HEK293 (cell line): Measurements from ENCODE around the gene GCSH.

Source experiments
- CTCF ChIA-PET: fragments of 350-600 bp; formaldehyde crosslinking; extraction: SDS; loops from one replicate; lab custom pipeline; 2021; ENCODE audit warnings: antibody characterized with exemption; lab: Yijun Ruan, JAX
- POLR2A ChIA-PET: fragments of 300-600 bp; formaldehyde crosslinking; extraction: SDS; loops from one replicate; lab custom pipeline; 2020; ENCODE audit warnings: antibody characterized with exemption, inconsistent platforms; lab: Yijun Ruan, JAX
- H3K27ac ChIP-seq: fragments of 200-500 bp; sonication (Bioruptor generic); 2 replicates; pipeline ENCODE4 v1.5.1; 2014; ENCODE audit warnings: low read depth, low read length, control low read depth, inconsistent platforms; ENCODE audit errors: extremely low read depth
- H3K36me3 ChIP-seq, 2 experiments: fragments of 200-500 bp in 1 of 2; sonication (Bioruptor generic) in 1 of 2; 1 replicate in 1 of 2; 2 replicates in 1 of 2; pipeline ENCODE4 v1.5.1; 2014 to 2017; ENCODE audit warnings: inconsistent platforms in 2 of 2, low read length in 2 of 2; ENCODE audit not compliant: control insufficient read depth in 2 of 2, insufficient read depth in 1 of 2
- H3K4me1 ChIP-seq: fragments of 200-500 bp; sonication (Bioruptor generic); 2 replicates; pipeline ENCODE4 v1.5.1; 2014; ENCODE audit warnings: mild to moderate bottlenecking, low read length, inconsistent platforms; ENCODE audit not compliant: control insufficient read depth, insufficient read depth
- H3K4me3 ChIP-seq: 2 replicates; pipeline ENCODE4 v1.5.1; 2011; ENCODE audit warnings: low read depth, mild to moderate bottlenecking, control low read depth, low read length, moderate library complexity
- H3K9me3 ChIP-seq: fragments of 200-500 bp; sonication (Bioruptor generic); 2 replicates; pipeline ENCODE4 v1.5.1; 2014; ENCODE audit warnings: low read depth, low read length, inconsistent platforms; ENCODE audit not compliant: control insufficient read depth, insufficient read depth
- HOXA7 ChIP-seq: sonication (generic); formaldehyde crosslinking; IDR thresholded peaks from 2 replicates; pipeline ENCODE4 v1.8.1; 2022; ENCODE audit warnings: missing genetic modification reagents, borderline replicate concordance
- MEIS1 ChIP-seq: sonication (generic); formaldehyde crosslinking; IDR thresholded peaks from 2 replicates; pipeline ENCODE4 v1.8.1; 2022; ENCODE audit warnings: missing genetic modification reagents, mild to moderate bottlenecking, borderline replicate concordance
- MZF1 ChIP-seq: fragments of 450-650 bp; formaldehyde crosslinking; IDR thresholded peaks from 2 replicates; pipeline ENCODE4 v1.5.1; 2017; ENCODE audit warnings: missing biosample characterization, missing genetic modification characterization, borderline replicate concordance
- PRDM10 ChIP-seq: fragments of 450-650 bp; formaldehyde crosslinking; IDR thresholded peaks from 2 replicates; pipeline ENCODE4 v1.5.1; 2016; ENCODE audit warnings: missing biosample characterization, missing genetic modification characterization
- SETDB1 ChIP-seq: IDR thresholded peaks from one replicate; pipeline ENCODE4 v1.6.1; 2017; ENCODE audit warnings: mild to moderate bottlenecking, low read length, moderate library complexity, mixed read lengths; ENCODE audit not compliant: insufficient read length
- ZBTB26 ChIP-seq: fragments of 450-650 bp; formaldehyde crosslinking; optimal IDR thresholded peaks from 2 replicates; pipeline ENCODE3; 2016; ENCODE audit warnings: missing biosample characterization, mild to moderate bottlenecking, missing genetic modification characterization
- ZNF10 ChIP-seq: fragments of 450-650 bp; formaldehyde crosslinking; IDR thresholded peaks from 2 replicates; pipeline ENCODE4 v1.5.1; 2017; ENCODE audit warnings: missing biosample characterization, missing genetic modification characterization
- ZNF248 ChIP-seq: fragments of 450-650 bp; formaldehyde crosslinking; IDR thresholded peaks from 2 replicates; pipeline ENCODE4 v1.5.1; 2017; ENCODE audit warnings: missing biosample characterization, missing genetic modification characterization
- ZNF335 ChIP-seq: fragments of 450-650 bp; formaldehyde crosslinking; conservative IDR thresholded peaks from 2 replicates; pipeline ENCODE4 v1.5.1; 2016; ENCODE audit warnings: missing biosample characterization, missing genetic modification characterization
- ZNF37A ChIP-seq: fragments of 450-650 bp; IDR thresholded peaks from 2 replicates; pipeline ENCODE4 v1.5.1; 2018; ENCODE audit warnings: missing biosample characterization, missing genetic modification characterization
- ZNF571 ChIP-seq: fragments of 450-650 bp; formaldehyde crosslinking; IDR thresholded peaks from 2 replicates; pipeline ENCODE4 v1.5.0; 2017; ENCODE audit warnings: missing biosample characterization, missing genetic modification characterization
- ZNF624 ChIP-seq: fragments of 450-650 bp; formaldehyde crosslinking; IDR thresholded peaks from 2 replicates; pipeline ENCODE4 v1.5.1; 2017; ENCODE audit warnings: missing biosample characterization, missing genetic modification characterization
- ZNF664 ChIP-seq: fragments of 450-650 bp; formaldehyde crosslinking; IDR thresholded peaks from 2 replicates; pipeline ENCODE4 v1.5.1; 2016; ENCODE audit warnings: missing biosample characterization, missing genetic modification characterization
- ZNF701 ChIP-seq: fragments of 450-650 bp; formaldehyde crosslinking; IDR thresholded peaks from 2 replicates; pipeline ENCODE4 v1.5.1; 2016; ENCODE audit warnings: missing biosample characterization, missing genetic modification characterization
- ZNF776 ChIP-seq: fragments of 450-650 bp; formaldehyde crosslinking; IDR thresholded peaks from 2 replicates; pipeline ENCODE4 v1.5.0; 2017; ENCODE audit warnings: missing biosample characterization, missing genetic modification characterization, borderline replicate concordance
- ZNF837 ChIP-seq: fragments of 450-650 bp; formaldehyde crosslinking; IDR thresholded peaks from 2 replicates; pipeline ENCODE4 v1.5.1; 2016; ENCODE audit warnings: missing biosample characterization, missing genetic modification characterization
- ZNF843 ChIP-seq: fragments of 450-650 bp; formaldehyde crosslinking; IDR thresholded peaks from 2 replicates; pipeline ENCODE4 v1.5.1; 2016; ENCODE audit warnings: missing biosample characterization, missing genetic modification characterization
- ZSCAN18 ChIP-seq: fragments of 450-650 bp; formaldehyde crosslinking; IDR thresholded peaks from 2 replicates; pipeline ENCODE4 v1.5.1; 2016; ENCODE audit warnings: missing biosample characterization, missing genetic modification characterization
- ZSCAN30 ChIP-seq: fragments of 450-650 bp; IDR thresholded peaks from 2 replicates; pipeline ENCODE4 v1.5.1; 2018; ENCODE audit warnings: missing biosample characterization, mild to moderate bottlenecking, missing genetic modification characterization, moderate library complexity

The GCSH gene

GRCh38 chr16:81066681-81067080, 29.5 kb downstream of the GCSH start:
- Histone ChIP-seq H3K4me1 (no peaks in the 10 kb centered on the region), H3K27ac (no peak overlapping the region), H3K9me3 (no peaks in the 10 kb centered on the region), H3K4me3 (no peak overlapping the region), H3K36me3 (no peaks in the 10 kb centered on the region)
- TF ChIP-seq ZNF701 (tag by site-specific recombination) (no peak), ZNF10 (no peak), MEIS1 (CRISPR knock-in tag) (no peak), ZNF664 (tag by site-specific recombination) (no peak), ZNF571 (tag by site-specific recombination) (no peak), ZSCAN30 (no peak), ZNF248 (tag by site-specific recombination) (no peak), ZNF37A (tag by site-specific recombination) (no peak), ZSCAN18 (tag by site-specific recombination) (no peak), ZNF843 (tag by site-specific recombination) (no peak), SETDB1 (no peak), ZNF776 (tag by site-specific recombination) (no peak), ZNF335 (tag by site-specific recombination) (no peak), ZNF837 (tag by site-specific recombination) (no peak), ZBTB26 (tag by site-specific recombination) (no peak), ZNF624 (tag by site-specific recombination) (no peak), HOXA7 (CRISPR knock-in tag) (no peak)
- ChIA-PET CTCF (interaction anchor here (0.6 kb wide), 1 partner anchor 78 kb away, joined by 5 read pairs; no protein-coding TSS in a partner anchor), POLR2A (interaction anchor here (1.1 kb wide), 1 partner anchor 10 kb away, joined by 3 read pairs; the partner anchor contains the start of gene C16orf46)

- POLR2A ChIA-PET, result no interaction called here
- TF ChIP-seq MZF1 (tag by site-specific recombination) (no peak), PRDM10 (tag by site-specific recombination) (peak; percentile 58; the same call in 1 of the 2 replicates)
- CTCF ChIA-PET, result interaction anchor here (0.6 kb wide), 1 partner anchor 825 kb away, joined by 3 read pairs; no protein-coding TSS in a partner anchor
- H3K4me1 ChIP-seq, result no peaks in the 10 kb centered on the region
- H3K36me3 ChIP-seq, result no peaks in the 10 kb centered on the region
- no peak overlapping the region for H3K4me3 ChIP-seq
- no peaks in the 10 kb centered on the region for H3K9me3 ChIP-seq
- no peak overlapping the region for H3K27ac ChIP-seq
Measured at GRCh38 chr16:81061871-81062608, 34.2 kb downstream of the GCSH start.
